ENCODE measurements around the gene APOB. TPM values are rescaled to one million over a fixed set of nuclear protein-coding genes. Genes with fewer than 3 reads are reported as not detected.
"Not testable (repeated sequence)": the region's sequence is repeated elsewhere in the genome, so short reads cannot be mapped to it uniquely, and the experiment has no call there.

The APOB gene
- polyA plus RNA-seq, 1 donor, result 0.03 TPM

DNA sequence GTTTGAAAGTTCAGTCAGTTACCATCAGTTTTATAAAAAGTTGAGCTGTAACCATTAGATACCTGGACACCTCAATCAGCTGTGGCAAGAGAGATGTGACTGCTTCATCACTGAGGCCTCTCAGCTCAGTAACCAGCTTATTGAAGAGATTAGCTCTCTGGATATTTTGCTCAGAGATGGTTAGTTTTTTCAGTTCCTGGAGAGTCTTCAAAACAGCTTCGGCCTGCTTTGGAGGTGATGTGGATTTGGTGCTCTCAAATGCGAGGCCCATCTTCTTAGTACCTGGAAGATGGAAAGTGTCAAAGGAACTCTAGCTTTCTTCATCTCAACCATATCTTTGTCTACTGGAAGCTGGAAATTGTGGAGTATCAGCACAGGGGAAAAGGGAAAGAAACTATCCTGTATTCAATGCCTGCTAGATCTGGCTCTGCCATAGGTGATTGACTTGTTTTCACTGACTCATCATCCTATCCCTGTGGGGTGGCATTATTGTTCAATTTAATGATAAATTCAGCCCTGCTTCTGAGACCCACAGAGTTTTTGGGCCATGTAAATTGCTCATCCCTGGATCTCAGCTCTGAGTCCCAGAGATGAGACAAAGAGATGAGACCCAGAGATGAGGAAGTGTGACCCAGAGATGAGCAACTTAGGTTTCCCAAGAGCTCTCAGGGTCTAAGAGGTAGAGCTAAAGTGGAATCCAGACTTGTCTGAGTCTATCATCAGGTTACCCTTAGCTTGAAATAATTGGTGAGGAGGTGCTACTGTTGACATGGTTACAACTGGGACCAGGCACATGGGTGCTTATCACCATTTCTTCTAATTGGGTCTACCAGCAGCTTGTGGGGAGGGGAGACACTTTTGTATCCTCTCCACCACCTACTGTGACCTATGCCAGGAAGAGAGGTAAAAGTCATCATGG lies 10.4 kb downstream of the APOB start:
- DNase-seq (ENCODE audit: low read depth), result no peak

GRCh38 chr2:21032338-21033236 lies 11.3 kb downstream of the APOB start:
- no peak for DNase-seq (ENCODE audit: low read depth)

DNA sequence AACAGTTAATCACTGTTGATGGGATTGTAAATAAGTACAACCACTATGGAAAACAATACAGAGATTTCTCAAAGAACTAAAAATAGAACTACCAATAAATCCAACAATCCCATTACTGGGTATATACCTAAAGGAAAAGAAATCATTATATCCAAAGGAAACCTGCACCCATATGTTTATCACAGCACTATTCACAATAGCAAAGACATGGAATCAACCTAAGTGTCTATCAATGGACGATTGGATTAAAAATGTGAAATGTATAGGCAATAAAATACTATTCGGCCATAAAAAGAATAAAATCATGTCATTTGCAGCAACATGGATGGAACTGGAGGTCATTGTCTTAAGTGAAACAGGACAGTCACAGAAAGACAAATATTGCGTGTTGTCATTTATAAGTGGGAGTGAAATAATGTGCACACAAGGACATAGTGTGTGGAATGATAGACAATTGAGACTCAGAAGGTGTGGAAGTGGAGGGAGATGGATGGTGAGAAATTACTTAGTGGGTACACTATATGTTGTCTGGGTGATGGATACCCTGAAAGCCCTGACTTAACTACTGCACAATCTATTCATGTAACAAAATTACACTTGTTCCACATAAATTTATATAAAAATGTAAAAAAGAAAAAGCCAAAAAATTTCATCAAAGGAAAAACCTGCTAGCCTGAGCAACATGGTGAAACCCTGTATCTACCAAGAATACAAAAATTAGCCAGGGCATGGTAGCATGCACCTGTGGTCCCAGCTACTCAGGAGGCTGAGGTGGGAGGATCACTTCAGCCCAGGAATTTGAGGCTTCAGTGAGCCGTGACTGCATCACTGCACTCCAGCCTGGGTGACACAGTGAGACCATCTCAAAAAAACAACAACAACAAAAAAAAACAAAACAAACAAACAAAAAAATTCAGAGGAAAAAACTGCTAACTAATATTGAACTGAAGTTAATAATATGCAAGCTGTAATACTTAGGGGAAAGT lies 12.6 kb downstream of the APOB start:
- DNase-seq (ENCODE audit: low read depth), result no peak

DNA sequence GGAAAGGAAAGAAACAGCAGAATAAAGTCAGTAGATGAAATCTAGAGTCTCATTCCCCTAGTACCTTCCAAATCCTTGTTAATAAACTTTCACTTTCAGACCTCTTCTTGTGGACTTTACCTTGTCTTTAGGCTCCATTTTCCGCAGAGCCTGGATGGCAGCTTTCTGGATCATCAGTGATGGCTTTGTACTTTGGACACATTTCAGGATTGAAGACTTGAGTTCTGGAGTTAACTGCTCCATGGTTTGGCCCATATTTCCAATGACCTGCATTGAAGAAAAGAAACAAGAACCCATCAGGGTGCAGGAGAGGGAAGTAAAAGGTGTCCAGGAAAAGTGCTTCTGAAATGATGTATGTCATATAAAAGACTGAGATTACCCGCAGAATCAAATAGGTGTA lies 14.4 kb downstream of the APOB start:
- DNase-seq (ENCODE audit: low read depth), result no peak

GRCh38 chr2:21028951-21029350 lies 14.9 kb downstream of the APOB start:
- not testable (repeated sequence) for DNase-seq (ENCODE audit: low read depth)

DNA sequence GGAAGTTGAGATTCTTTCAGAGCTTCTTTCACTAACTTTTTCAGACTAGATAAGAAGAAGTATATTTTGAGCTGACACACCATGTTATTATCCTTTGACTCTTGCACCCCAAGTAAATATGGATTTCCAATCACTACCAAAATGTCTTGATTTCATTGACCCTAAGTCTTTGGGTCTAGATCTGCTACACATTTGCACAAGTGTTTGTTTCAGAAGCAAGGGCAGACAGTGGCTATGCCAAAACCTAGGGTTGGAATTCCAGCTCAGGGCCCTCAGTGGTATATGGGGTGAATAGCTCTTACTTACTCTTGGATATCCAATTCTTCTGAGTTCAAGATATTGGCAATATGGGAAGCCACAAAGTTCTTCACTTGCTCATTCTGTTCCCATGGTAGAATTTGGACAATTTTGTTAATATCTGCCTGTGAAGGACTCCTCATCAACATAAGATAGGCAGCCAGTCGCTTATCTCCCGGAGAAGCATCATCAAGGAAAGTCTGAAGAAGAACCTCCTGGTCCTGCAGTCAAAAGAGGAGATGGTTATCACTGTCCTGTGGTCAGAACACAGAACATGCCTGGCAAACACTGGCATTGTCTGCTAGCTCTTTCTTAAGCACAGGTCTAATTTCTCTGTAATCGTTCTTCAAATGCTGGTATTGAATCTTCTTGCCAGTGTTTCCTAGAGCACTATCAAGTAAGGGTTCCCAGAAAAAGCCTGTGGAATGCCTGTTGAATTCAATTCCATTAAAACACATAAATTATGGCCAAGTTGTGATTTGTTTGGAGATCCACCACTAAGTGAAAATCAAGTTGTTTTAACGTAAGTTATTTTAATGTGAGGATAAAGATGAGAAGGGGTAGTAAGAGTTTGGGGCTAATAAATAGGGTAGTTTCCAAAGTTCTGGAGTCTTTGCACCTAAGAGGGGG lies 15.6 kb downstream of the APOB start:
- DNase-seq (ENCODE audit: low read depth), result no peak

DNA sequence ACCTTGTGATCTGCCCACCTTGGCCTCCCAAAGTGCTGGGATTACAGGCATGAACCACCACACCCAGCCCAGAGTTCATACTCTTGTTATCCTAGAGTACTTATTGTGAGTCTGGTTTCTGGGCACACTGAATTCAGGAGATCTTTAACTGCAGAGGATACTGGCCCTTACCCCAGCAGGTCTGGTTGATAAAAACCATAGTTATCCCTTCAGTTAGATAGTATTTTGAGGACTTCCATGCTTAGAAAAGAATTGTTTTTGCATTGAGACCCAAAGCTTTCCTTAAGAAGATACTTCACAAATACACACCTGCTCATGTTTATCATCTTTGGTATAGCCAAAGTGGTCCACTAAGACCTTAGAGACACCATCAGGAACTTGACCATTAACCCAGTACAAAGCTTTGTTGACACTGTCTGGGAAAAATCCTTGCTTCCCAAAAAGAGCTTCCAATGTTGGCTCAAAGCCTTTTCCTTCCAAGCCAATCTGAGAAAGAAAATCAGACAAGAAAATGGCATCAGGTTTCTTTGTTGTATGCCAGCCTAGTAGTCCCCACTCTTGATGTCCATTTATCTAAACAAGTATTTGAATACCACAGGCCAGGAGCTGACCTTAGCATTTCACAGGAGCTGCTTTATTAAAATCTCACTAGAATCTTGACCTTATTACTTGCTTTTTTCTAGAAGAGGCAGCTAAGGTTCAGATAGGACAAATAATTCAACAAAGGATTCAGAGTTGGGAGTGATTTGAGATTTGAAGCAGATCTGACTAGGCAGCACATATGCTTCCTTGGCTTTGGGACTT lies 17.2 kb downstream of the APOB start:
- DNase-seq (ENCODE audit: low read depth), result no peak

GRCh38 chr2:21025690-21026478 lies 18.0 kb downstream of the APOB start:
- DNase-seq (ENCODE audit: low read depth), result no peak

DNA sequence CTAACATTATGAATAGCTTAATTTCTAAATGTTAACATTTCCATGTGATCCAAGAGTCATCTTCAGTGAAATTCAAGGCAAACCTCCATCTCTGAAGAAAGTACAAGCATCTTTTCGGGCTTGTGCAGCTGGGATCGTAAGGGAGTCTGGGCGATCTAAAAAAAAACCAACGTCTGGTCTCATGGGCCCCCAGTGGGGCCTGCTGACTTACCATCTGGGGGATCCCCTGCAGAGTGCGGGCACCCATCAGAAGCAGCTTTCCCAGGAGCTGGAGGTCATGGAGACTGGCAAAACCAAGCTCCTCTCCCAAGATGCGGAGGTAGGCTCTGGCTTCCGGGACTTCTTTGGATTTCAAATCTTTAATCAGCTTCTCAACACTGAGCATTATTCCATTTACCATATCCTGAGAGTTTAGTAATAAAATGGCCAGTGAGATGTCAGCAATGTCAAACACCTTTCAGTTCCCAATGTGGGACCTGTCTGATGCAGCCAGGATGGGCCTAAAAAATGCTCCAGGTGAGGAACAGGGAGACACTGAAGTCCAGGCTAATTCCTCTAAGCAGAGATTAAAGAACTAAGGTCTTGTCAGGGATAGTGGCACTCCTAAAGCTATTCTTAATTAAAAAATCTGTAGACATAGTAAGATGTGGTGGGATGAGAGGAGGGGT lies 19.0 kb downstream of the APOB start:
- no peak for DNase-seq (ENCODE audit: low read depth)

DNA sequence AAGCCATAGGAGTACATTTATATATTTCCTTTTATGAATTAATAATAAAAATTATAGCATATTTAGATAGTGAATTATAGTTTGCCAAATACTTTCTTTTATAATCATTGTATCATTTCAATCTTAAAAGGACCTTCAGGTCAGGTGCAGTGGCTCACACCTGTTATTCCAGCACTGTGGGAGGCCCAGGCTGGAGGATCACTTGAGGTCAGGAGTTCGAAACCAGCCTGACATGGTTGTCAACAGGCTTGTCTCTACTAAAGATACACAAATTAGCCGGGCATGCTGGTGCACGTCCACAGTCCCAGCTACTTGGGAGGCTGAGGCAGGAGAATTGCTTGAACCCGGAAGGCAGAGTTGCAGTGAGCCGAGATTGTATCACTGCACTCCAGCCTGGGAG lies 19.7 kb downstream of the APOB start:
- no peak for DNase-seq (ENCODE audit: low read depth)

- no peak for DNase-seq (ENCODE audit: low read depth)
These were observed 20.3 kb downstream of the APOB start for GRCh38 chr2:21023419-21024181.

DNA sequence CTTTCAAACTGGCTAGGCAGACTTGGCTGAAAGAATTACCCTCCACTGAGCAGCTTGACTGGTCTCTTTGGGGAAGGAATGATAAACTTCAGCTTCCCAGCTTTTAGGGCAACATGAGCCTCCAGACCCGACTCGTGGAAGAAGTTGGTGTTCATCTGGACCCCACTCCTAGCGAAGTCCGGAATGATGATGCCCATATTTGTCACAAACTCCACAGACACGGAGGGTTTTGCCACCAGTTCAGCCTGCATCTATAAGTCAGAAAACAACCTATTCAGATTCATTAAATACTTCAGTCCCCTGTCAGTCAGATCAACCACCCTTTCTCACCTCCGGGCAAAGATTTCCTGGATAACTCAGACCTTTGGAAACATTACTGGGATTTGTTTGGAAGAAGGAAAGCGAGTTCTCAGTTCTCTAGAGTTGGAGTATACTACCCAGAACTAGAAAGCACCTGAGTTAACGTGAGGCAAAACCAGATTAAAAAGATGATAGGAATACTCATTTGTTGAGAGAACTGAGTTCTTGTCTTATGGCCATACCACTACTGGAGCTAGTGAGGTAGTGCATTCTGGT lies 21.0 kb downstream of the APOB start:
- no peak for DNase-seq (ENCODE audit: low read depth)

- no peak for DNase-seq (ENCODE audit: low read depth)
These were observed 22.4 kb downstream of the APOB start for GRCh38 chr2:21021430-21021829.

GRCh38 chr2:21020668-21021288 lies 23.1 kb downstream of the APOB start:
- no peak for DNase-seq (ENCODE audit: low read depth)

DNA sequence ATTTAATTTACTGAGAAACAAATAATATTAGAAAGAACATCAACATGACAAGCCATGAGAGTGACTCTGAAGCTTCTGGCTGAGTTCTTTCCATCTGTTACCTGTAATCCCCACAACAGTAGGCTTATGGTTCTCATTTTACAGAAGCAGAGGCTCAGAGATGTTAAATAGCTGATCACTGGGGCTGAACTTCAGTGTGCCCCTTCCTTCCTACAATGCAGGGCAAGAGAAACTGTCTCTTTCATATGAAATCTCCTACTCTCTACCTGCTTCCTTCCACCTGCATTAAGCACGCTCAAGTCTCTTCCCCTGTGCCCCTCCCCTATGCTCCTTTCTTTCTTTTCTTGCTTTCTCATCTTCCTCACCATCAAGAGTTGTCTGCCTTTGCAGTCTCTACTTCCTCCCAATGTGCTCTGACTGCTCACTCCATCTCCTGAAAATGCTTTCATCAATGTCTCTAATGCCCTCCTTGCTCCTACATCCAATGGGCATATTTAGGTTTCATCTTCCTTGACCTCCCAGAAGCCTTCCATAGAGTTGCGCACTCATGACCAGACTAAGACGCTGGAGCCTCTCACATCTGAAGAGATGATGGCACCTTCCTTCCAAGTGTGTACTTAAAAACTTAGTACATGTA lies 23.7 kb downstream of the APOB start:
- DNase-seq (ENCODE audit: low read depth), result no peak

DNA sequence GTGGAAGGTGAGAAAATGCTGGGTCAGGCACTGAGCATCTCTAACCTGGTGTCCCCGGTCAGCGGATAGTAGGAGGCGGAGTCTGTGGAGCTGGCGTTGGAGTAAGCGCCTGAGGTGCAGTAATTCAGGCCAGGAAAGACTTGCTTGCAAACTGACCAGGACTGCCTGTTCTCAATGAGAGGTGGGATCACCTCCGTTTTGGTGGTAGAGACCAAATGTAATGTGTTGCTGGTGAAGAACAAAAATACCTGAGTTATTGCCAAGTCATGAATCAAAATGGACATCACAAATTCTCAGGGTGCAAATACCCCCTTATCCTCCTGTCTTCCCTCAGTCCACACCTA lies 24.2 kb downstream of the APOB start:
- no peak for DNase-seq (ENCODE audit: low read depth)

All from forelimb muscle (tissue), 1 donor.